K562 (cell line): ENCODE data around the gene PLEKHA6. TPM values are rescaled to one million over a fixed set of nuclear protein-coding genes. Genes with fewer than 3 reads are reported as not detected.

Experiments used
- BRF2 ChIP-seq: IDR thresholded peaks from 3 replicates; pipeline ENCODE4 v1.6.1; 2011; ENCODE audit warnings: borderline replicate concordance, mild to moderate bottlenecking; ENCODE audit not compliant: insufficient read length, insufficient read depth
- C11orf30 ChIP-seq: fragments of 450-650 bp; IDR thresholded peaks from 2 replicates; pipeline ENCODE4 v1.6.1; 2016; ENCODE audit warnings: low read depth, mild to moderate bottlenecking
- CCNT2 ChIP-seq: IDR thresholded peaks from 2 replicates; pipeline ENCODE4 v1.6.1; 2011; ENCODE audit warnings: borderline replicate concordance, low read depth, mild to moderate bottlenecking, moderate library complexity, mixed read lengths, low read length; ENCODE audit not compliant: insufficient read length; ENCODE audit errors: extremely low read depth
- DIDO1 ChIP-seq: fragments of 450-650 bp; IDR thresholded peaks from 2 replicates; pipeline ENCODE4 v1.6.1; 2016; ENCODE audit warnings: low read depth, missing biosample characterization, missing genetic modification characterization
- EWSR1 ChIP-seq: fragments of 450-650 bp; IDR thresholded peaks from 2 replicates; pipeline ENCODE4 v1.6.1; 2018; ENCODE audit warnings: borderline replicate concordance, mild to moderate bottlenecking, low read depth, moderate library complexity; ENCODE audit not compliant: partially characterized antibody
- FIP1L1 ChIP-seq: fragments of 200-400 bp; formaldehyde crosslinking; IDR thresholded peaks from 2 replicates; pipeline ENCODE4 v1.6.1; 2018; ENCODE audit warnings: mild to moderate bottlenecking, low read depth, low read length; ENCODE audit not compliant: poor library complexity, severe bottlenecking
- HDAC1 ChIP-seq, 2 experiments: fragments of 450-650 bp; IDR thresholded peaks; 2 replicates each; pipeline ENCODE4 v1.6.1; 2016 to 2017; ENCODE audit warnings: inconsistent platforms in 1 of 2, mild to moderate bottlenecking in 1 of 2, moderate library complexity in 1 of 2
- HNRNPL ChIP-seq: fragments of 200-400 bp; formaldehyde crosslinking; IDR thresholded peaks from 2 replicates; pipeline ENCODE4 v1.6.1; 2017; ENCODE audit warnings: low read depth, mild to moderate bottlenecking, low read length
- HNRNPUL1 ChIP-seq: fragments of 200-400 bp; formaldehyde crosslinking; IDR thresholded peaks from 2 replicates; pipeline ENCODE4 v1.6.1; 2017; ENCODE audit warnings: low read length
- MAFF ChIP-seq: IDR thresholded peaks from 2 replicates; pipeline ENCODE4 v1.6.1; 2012; ENCODE audit warnings: low read length, improper control_type of control experiment
- MBD2 ChIP-seq: sonication (generic); IDR thresholded peaks from 2 replicates; pipeline ENCODE4 v1.6.1; 2016; ENCODE audit warnings: low read depth, borderline replicate concordance
- MLX ChIP-seq, 2 experiments: fragments of 450-650 bp in 1 of 2; sonication (generic) in 1 of 2; formaldehyde crosslinking; conservative IDR thresholded peaks; 2 replicates each; pipeline versions ENCODE4 v1.4.0 to v1.8.1; 2020 to 2022; ENCODE audit warnings: mild to moderate bottlenecking in 1 of 2, missing genetic modification reagents in 1 of 2
- NFYB ChIP-seq: IDR thresholded peaks from 2 replicates; pipeline ENCODE4 v1.6.1; 2011; ENCODE audit warnings: mild to moderate bottlenecking, moderate library complexity; ENCODE audit not compliant: insufficient read length; ENCODE audit errors: extremely low read depth
- NR2C2 ChIP-seq, 2 experiments: fragments of 200-800 bp in 1 of 2; sonication (Bioruptor generic) in 1 of 2; sonication (generic) in 1 of 2; formaldehyde crosslinking in 1 of 2; IDR thresholded peaks; 2 replicates each; pipeline versions ENCODE4 v1.6.1 to v1.8.0; 2016 to 2022; ENCODE audit warnings: mild to moderate bottlenecking in 1 of 2, missing compliant biosample characterization in 1 of 2, missing genetic modification characterization in 1 of 2, missing genetic modification reagents in 1 of 2
- NUFIP1 ChIP-seq: fragments of 450-650 bp; IDR thresholded peaks from 2 replicates; pipeline ENCODE4 v1.6.1; 2018; ENCODE audit not compliant: partially characterized antibody
- PHF20 ChIP-seq: fragments of 450-650 bp; IDR thresholded peaks from 2 replicates; pipeline ENCODE4 v1.6.1; 2018; ENCODE audit not compliant: partially characterized antibody
- RFX5 ChIP-seq: IDR thresholded peaks from 2 replicates; pipeline ENCODE4 v1.6.1; 2011; ENCODE audit warnings: low read depth, mild to moderate bottlenecking, improper control_type of control experiment, low read length
- SAP30 ChIP-seq: fragments of 200-600 bp; sonication (generic); IDR thresholded peaks from 2 replicates; pipeline ENCODE4 v1.6.1; 2012; ENCODE audit warnings: borderline replicate concordance, low read depth, mild to moderate bottlenecking, moderate library complexity, low read length, control low read depth, inconsistent platforms; ENCODE audit not compliant: insufficient read depth, poor library complexity, severe bottlenecking
- SIN3A ChIP-seq, 2 experiments: fragments of 150-350 bp in 1 of 2; IDR thresholded peaks; 2 replicates each; pipeline ENCODE4 v1.6.1; 2011 to 2016; ENCODE audit warnings: borderline replicate concordance in 2 of 2, low read depth in 2 of 2, low read length in 2 of 2, mild to moderate bottlenecking in 2 of 2, moderate library complexity in 2 of 2; ENCODE audit not compliant: control insufficient read depth in 1 of 2
- SMAD3 ChIP-seq: fragments of 450-650 bp; formaldehyde crosslinking; conservative IDR thresholded peaks from 2 replicates; pipeline ENCODE4 v1.4.0; 2020; ENCODE audit warnings: mild to moderate bottlenecking
- SMC3 ChIP-seq: conservative IDR thresholded peaks from 2 replicates; pipeline ENCODE4 v1.6.1; 2011; ENCODE audit warnings: low read depth, low read length, improper control_type of control experiment; ENCODE audit not compliant: insufficient read depth
- STAT5A ChIP-seq: IDR thresholded peaks from 2 replicates; pipeline ENCODE4 v1.6.1; 2012; ENCODE audit warnings: low read length, inconsistent platforms, borderline replicate concordance
- TCFL5 ChIP-seq: fragments of 250-450 bp; sonication (Bioruptor Pico); conservative IDR thresholded peaks from 2 replicates; pipeline ENCODE4 v1.6.1; 2021; ENCODE audit warnings: mild to moderate bottlenecking, moderate library complexity, matching md5 sums
- ZNF3 ChIP-seq: fragments of 250-450 bp; sonication (Bioruptor Pico); IDR thresholded peaks from 2 replicates; pipeline ENCODE4 v1.5.0; 2021; ENCODE audit warnings: mild to moderate bottlenecking, moderate library complexity
- ZNF316 ChIP-seq: fragments of 450-650 bp; IDR thresholded peaks from 2 replicates; pipeline ENCODE4 v1.6.1; 2016
- ZNF77 ChIP-seq: fragments of 250-450 bp; sonication (Bioruptor Pico); IDR thresholded peaks from 2 replicates; pipeline ENCODE4 v1.5.0; 2020
- polyA plus RNA-seq, 8 experiments: library from polyadenylated mRNA; depleted of rRNA in 4 of 8; stranded (reverse) in 5 of 8; unstranded in 3 of 8; fragments of >200 nt; fragmentation: Nextera tagmentation in 2 of 8; fragmentation: Illumina TruSeq in 1 of 8; extraction: Ambion mirVana in 2 of 8; extraction: Trizol in 1 of 8; gene quantifications; 2 replicates each; pipeline versions ENCODE4 v1.2.1 to v1.2.3, GENCODE V29; 2011 to 2014; ENCODE audit warnings: inconsistent platforms in 1 of 8, missing spikeins in 1 of 8
- total RNA-seq, 7 experiments: library from RNA; depleted of rRNA in 6 of 7; stranded (reverse); fragments of >200 nt in 6 of 7; fragmentation: Illumina TruSeq in 2 of 7; extraction: Trizol in 2 of 7; gene quantifications; 2 replicates each; pipeline versions ENCODE4 v1.2.1 to v1.2.3, GENCODE V29; 2011 to 2021; ENCODE audit warnings: low replicate concordance in 1 of 7

The PLEKHA6 gene
- total and polyA plus RNA-seq, 9 of the 15 experiments (the other 6 are each of a cell fraction or from before 2014, with no cell fraction given): under 0.01 to 0.33 (median 0.01) TPM; not detected in 4

- no peak for TF ChIP-seq EWSR1
- no peak for TF ChIP-seq FIP1L1
- TF ChIP-seq MLX (CRISPR knock-in tag; conservative IDR thresholded peaks at IDR 0.05): no peak
- TF ChIP-seq ZNF3: no peak
- no peak for TF ChIP-seq SAP30
- TF ChIP-seq HNRNPUL1: no peak
- TF ChIP-seq TCFL5 (CRISPR knock-in tag): no peak
- peak; percentile 38; the same call in 1 of the 2 replicates for TF ChIP-seq STAT5A
- TF ChIP-seq BRF2: no peak
- no peak for TF ChIP-seq ZNF316
- no peak for TF ChIP-seq NFYB
- TF ChIP-seq SMC3: no peak
- no peak for TF ChIP-seq RFX5
- no peak for TF ChIP-seq HNRNPL
- no peak for TF ChIP-seq C11orf30
- TF ChIP-seq MAFF: peak; percentile 7; the same call in 1 of the 2 replicates
- TF ChIP-seq SMAD3: peak; percentile 79; the same call in 1 of the 2 replicates
- TF ChIP-seq HDAC1 (IDR thresholded peaks at IDR 0.05): 0 out of 4 replicates have a peak, but pooled peaks of 1 of the 2 experiments have one; percentile 43
- TF ChIP-seq MBD2: no peak; the same call in 1 of the 2 replicates
- TF ChIP-seq ZNF77 (CRISPR knock-in tag): no peak
- TF ChIP-seq PHF20: no peak
- no peak for TF ChIP-seq CCNT2
- no peak for TF ChIP-seq SIN3A (IDR thresholded peaks at IDR 0.05; ENCODE audit: borderline replicate concordance in 2 of 2, control insufficient read depth in 1 of 2, low read depth in 2 of 2, low read length in 2 of 2)
- peak; percentile 58 for TF ChIP-seq NR2C2 (CRISPR knock-in tag; IDR thresholded peaks at IDR 0.05)
- TF ChIP-seq NR2C2 (tag; IDR thresholded peaks at IDR 0.05): peak; percentile 84
- TF ChIP-seq NUFIP1: no peak
- no peak for TF ChIP-seq DIDO1 (tag)
These were observed 182.6 kb downstream of the PLEKHA6 start (continued) for GRCh38 chr1:204177133-204177532.
